ENCODE data around the gene ME3.

DNA sequence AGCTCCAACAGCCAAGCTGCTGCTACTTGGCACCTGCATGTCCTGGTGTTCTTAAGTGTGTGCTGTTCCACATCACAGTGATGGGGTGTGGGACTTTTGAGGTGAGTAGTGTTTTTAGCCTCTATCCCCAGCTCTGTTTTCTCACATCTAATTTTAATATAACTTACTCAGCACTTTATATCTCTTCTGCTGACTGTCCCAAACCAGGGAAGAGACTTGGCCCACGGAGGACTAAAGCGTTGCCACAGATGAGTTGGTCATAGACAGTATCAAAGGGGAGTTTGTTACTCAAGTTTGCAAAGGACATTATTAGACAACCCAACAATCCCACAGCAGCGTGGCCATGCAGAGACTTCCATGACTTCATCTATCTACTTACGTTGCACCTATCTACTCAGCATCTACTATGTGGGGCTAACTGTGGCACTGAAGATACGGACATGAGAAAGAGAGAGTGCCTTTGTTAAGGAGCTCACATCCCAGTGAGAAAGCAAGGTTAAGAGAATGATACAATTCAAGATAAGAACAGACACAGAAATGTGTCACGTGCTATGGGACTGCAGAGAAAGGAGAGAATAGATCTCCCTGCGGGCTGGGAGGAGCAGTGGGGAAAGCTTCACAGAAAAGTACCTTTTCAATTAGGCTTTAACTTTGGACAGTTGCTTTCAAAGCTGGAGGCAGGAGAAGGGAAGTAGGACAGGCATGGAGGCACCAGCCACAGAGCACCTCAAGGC is 82.4 kb downstream of the ME3 start:
- no peak for TF ChIP-seq ZNF274 (IDR thresholded peaks at IDR 0.05; ENCODE audit: low read depth, low read length)
- TF ChIP-seq YY1 (IDR thresholded peaks at IDR 0.05; ENCODE audit: insufficient read depth, insufficient read length), result no peak
